ENCODE data around the gene ABCC1. TPM values are rescaled to one million over a fixed set of nuclear protein-coding genes. Genes with fewer than 3 reads are reported as not detected.

The ABCC1 gene
- total RNA-seq, 1 experiment from 2014 or later, result 16.1 TPM

- POLR2A ChIA-PET (ENCODE audit: unreplicated experiment), result no interaction called here
- H3K27ac ChIP-seq (ENCODE audit: low read length), result no peak overlapping the region
- no peak for TF ChIP-seq CTCF (conservative IDR thresholded peaks at IDR 0.05; ENCODE audit: low read depth, low read length)
- no peak for TF ChIP-seq EZH2phosphoT487 (IDR thresholded peaks at IDR 0.05; ENCODE audit: borderline replicate concordance, low read length)
- no peak for TF ChIP-seq EZH2 (IDR thresholded peaks at IDR 0.05; ENCODE audit: low read length, unreplicated experiment)
- no peaks in the 10 kb centered on the region for H3K27me3 ChIP-seq (ENCODE audit: low read length)
- H3F3A ChIP-seq (ENCODE audit: low read length, unreplicated experiment), result no peaks in the 10 kb centered on the region
- ATAC-seq (no peak), DNase-seq (no peak)
- H3K4me1 ChIP-seq (ENCODE audit: insufficient read depth, low read length), result peaks cover 13% of the 10 kb centered on the region
- H3K4me2 ChIP-seq (ENCODE audit: low read length), result no peak overlapping the region
- no TSS peak for BruUV-seq (replicated peaks)
- intact Hi-C loops (cut with micrococcal nuclease), result no loop called here
- H3K9me3 ChIP-seq (ENCODE audit: low read length), result no peaks in the 10 kb centered on the region
- H2AFZ ChIP-seq (ENCODE audit: low read length), result no peak overlapping the region
- no peaks in the 10 kb centered on the region for H3K36me3 ChIP-seq (ENCODE audit: low read depth, low read length)
- CTCF ChIA-PET, result no interaction called here
- no peaks in the 10 kb centered on the region for H3K9me2 ChIP-seq (replicated peaks; ENCODE audit: low read length)
- H3K4me3 ChIP-seq (ENCODE audit: low read length), result no peak overlapping the region
- H3K79me2 ChIP-seq (ENCODE audit: low read length), result no peaks in the 10 kb centered on the region
- H4K20me1 ChIP-seq (ENCODE audit: low read length), result no peaks in the 10 kb centered on the region
- H3K9ac ChIP-seq (ENCODE audit: low read length), result no peak overlapping the region
These were observed 6.3 kb upstream of the ABCC1 start for GRCh38 chr16:15942931-15943690.

DNA sequence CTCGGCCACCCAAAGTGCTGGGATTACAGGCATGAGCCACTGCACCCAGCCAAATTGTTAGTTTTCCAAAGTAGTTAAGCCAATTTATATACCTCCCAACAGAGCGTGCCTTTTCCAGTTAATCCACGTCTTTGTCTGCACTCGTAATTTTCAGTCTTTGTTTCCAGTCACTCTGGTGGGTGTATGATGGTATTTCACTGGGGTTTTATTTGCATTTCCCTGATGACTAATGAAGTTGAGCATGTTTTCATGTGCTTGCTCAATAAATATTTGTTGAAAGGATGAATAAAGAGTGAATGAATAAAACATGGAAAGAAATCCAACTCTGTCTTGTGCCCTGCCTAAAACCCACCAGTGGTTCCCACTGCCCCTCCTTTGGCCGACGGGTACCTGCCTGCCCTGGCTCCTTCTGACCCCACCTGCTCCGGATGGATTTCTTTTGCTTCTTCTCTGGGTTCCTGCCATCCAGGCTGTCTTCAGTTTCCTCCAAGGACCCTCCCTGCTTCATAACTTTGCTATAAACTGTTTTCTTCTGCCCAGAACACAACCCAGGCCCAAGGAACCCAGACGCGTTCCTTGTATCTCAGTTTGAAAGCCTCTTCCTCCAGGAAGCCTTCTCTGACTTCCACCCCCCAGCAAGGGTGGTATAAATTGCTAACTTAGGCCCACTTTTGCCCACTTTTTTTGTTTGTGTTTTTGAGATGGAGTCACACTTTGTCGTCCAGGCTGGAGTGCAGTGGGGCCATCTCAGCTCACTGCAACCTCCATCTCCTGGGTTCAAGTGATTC, 3.0 kb upstream of the ABCC1 start:
- Histone ChIP-seq H3K27me3 (ENCODE audit: low read length) (no peaks in the 10 kb centered on the region), H3K9me2 (replicated peaks; ENCODE audit: low read length) (no peaks in the 10 kb centered on the region), H3K4me3 (ENCODE audit: low read length) (no peak overlapping the region), H3F3A (ENCODE audit: low read length, unreplicated experiment) (no peaks in the 10 kb centered on the region), H3K27ac (ENCODE audit: low read length) (peak overlapping the region; percentile 92), H3K36me3 (ENCODE audit: low read depth, low read length) (no peaks in the 10 kb centered on the region), H3K79me2 (ENCODE audit: low read length) (peaks cover 18% of the 10 kb centered on the region), H3K9ac (ENCODE audit: low read length) (peak overlapping the region; percentile 32), H2AFZ (ENCODE audit: low read length) (peak overlapping the region; percentile 21; the same call in 1 of the 2 replicates), H4K20me1 (ENCODE audit: low read length) (no peaks in the 10 kb centered on the region), H3K4me1 (ENCODE audit: insufficient read depth, low read length) (peaks cover 22% of the 10 kb centered on the region), H3K4me2 (ENCODE audit: low read length) (peak overlapping the region; percentile 60), H3K9me3 (ENCODE audit: low read length) (no peaks in the 10 kb centered on the region)
- TF ChIP-seq EZH2 (IDR thresholded peaks at IDR 0.05; ENCODE audit: low read length, unreplicated experiment) (no peak), CTCF (conservative IDR thresholded peaks at IDR 0.05; ENCODE audit: low read depth, low read length) (no peak)
- DNase-seq, result peak; percentile 85
- ATAC-seq, result peak; percentile 80
- intact Hi-C loops (cut with micrococcal nuclease), result loop anchor here (1.0 to 5.0 kb wide), 3 partner anchors 47 to 71 kb away; no protein-coding TSS in a partner anchor
- ChIA-PET CTCF (no interaction called here), POLR2A (ENCODE audit: unreplicated experiment) (interaction anchor here (0.7 kb wide), 1 partner anchor 59 kb away, joined by 3 read pairs; no protein-coding TSS in a partner anchor)
- no TSS peak for BruUV-seq (replicated peaks)

All from PC-3 (cell line).